Lung (tissue), 16 donors: ENCODE data around the gene PTK6. TPM values are rescaled to one million over a fixed set of nuclear protein-coding genes. Genes with fewer than 3 reads are reported as not detected.

ENCODE experiments used
- ATAC-seq: fragments of 200-7000 bp; cut with Tn5 transposase; one replicate; pipeline ENCODE4 v1.9.1; 2020; ENCODE audit warnings: moderate number of reproducible peaks; ENCODE audit not compliant: insufficient read depth, low FRiP score
- DNase-seq, 3 donors: peaks; one replicate each; pipeline ENCODE4 v3.0.0-alpha.2; 2013 to 2017
- H3K27ac ChIP-seq, 2 donors: one replicate each; pipeline ENCODE4 v1.5.1; 2013; ENCODE audit warnings: mild to moderate bottlenecking in 2 of 2, moderate library complexity in 2 of 2, control low read depth in 1 of 2, inconsistent platforms in 1 of 2, low read depth in 1 of 2, low read length in 1 of 2
- H3K27me3 ChIP-seq, 3 donors: one replicate each; pipeline ENCODE4 v1.5.1; 2013; ENCODE audit warnings: low read length in 2 of 3; ENCODE audit not compliant: control insufficient read depth in 3 of 3, insufficient read depth in 3 of 3
- H3K36me3 ChIP-seq, 4 donors: one replicate each; pipeline ENCODE4 v1.5.1; 2013; ENCODE audit warnings: low read length in 4 of 4, mild to moderate bottlenecking in 1 of 4, moderate library complexity in 1 of 4; ENCODE audit not compliant: control insufficient read depth in 4 of 4, insufficient read depth in 4 of 4
- H3K4me1 ChIP-seq, 5 donors: one replicate each; pipeline ENCODE4 v1.5.1; 2013; ENCODE audit warnings: low read length in 5 of 5, mild to moderate bottlenecking in 2 of 5, moderate library complexity in 1 of 5; ENCODE audit not compliant: control insufficient read depth in 5 of 5, insufficient read depth in 5 of 5
- H3K4me3 ChIP-seq: one replicate; pipeline ENCODE4 v1.5.1; 2013; ENCODE audit warnings: mild to moderate bottlenecking, control low read depth, moderate library complexity
- H3K9ac ChIP-seq, 2 donors: one replicate each; pipeline ENCODE4 v1.5.1; 2013; ENCODE audit warnings: low read length in 2 of 2, control low read depth in 1 of 2; ENCODE audit not compliant: insufficient read depth in 1 of 2
- H3K9me3 ChIP-seq, 4 donors: one replicate each; pipeline ENCODE4 v1.5.1; 2013; ENCODE audit warnings: low read length in 3 of 4, mild to moderate bottlenecking in 1 of 4, moderate library complexity in 1 of 4; ENCODE audit not compliant: control insufficient read depth in 4 of 4, insufficient read depth in 3 of 4
- WGBS, 2 donors: extraction: QIAGEN DNeasy Blood & Tissue Kit; methylation state at CpG; one replicate each; pipeline ENCODE4 v1.1.7; 2013; 5-methylcytosine and 5-hydroxymethylcytosine counted together
- long read RNA-seq, 5 donors: transcript quantifications; one replicate each; lab custom pipeline, GENCODE V29; 2026
- polyA plus RNA-seq, 2 donors: library from polyadenylated mRNA; stranded (reverse); fragments of 200-250 nt; gene quantifications; one replicate each; pipeline ENCODE4 v1.2.1, GENCODE V29; 2013
- total RNA-seq, 2 donors: library from RNA; depleted of rRNA in 1 of 2; stranded (reverse); fragments of >200 nt in 1 of 2; gene quantifications; one replicate each; pipeline ENCODE4 v1.2.1, GENCODE V29; 2014 to 2021
- TF ChIP-seq, protein P1 (sequence below): IDR thresholded peaks from 2 replicates; pipeline ENCODE4 v1.5.1; 2012; ENCODE audit warnings: mild to moderate bottlenecking; ENCODE audit errors: control extremely low read depth, extremely low read depth
- donor health status: control.
- donor health status: control.
- donor health status: Bipolar disorder and iron deficiency.
- donor health status: healthy.
- donor health status: DM: yes; HTN: yes; CAD: no.

The PTK6 gene
- 1 to 10 TPM in 1 of 2 donors, under 1 TPM in 1; 0.34 to 5.1 TPM for total RNA-seq
- 1 to 10 TPM; 3.1 to 4.3 TPM for polyA plus RNA-seq
- long read RNA-seq, donor 1 = 0 reads
- long read RNA-seq, donor 2 = 0 reads
- long read RNA-seq, donor 3 = 0 reads
- long read RNA-seq, donor 4 = 0 reads
- long read RNA-seq, donor 5 = 0 reads

DNA sequence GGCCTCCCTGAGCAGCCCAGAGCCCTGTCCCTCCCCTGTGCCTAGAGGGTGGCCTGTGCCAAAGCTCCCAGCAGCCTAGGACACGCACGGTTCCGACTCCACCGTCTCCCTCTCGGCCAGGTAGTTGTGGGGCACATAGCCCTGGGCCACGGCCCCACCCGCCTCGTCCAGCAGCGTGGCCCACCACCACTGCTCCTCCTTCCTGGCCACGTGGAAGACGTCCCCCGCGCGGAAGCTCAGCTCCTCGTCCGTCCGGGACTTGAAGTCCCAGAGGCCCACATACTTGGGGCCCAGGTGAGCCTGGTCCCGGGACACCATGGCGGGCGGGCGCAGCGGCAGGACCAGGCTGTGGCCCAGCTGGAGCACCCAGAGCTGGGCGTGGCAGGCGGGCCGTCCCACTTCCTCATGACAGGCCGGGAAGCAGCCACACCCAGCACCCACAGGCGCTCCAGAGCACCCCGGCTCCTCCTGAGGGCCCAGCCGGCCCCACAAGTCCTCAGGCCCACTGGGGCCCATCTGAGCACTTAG is at the start of gene PTK6:
PTK6 (minus strand) TSS at position 380 of the 528 bp plus-strand sequence; CDS start at position 318, 62 bp downstream.
- no peaks in the 10 kb centered on the region for H3K9me3 ChIP-seq
- H3K36me3 ChIP-seq = no peaks in the 10 kb centered on the region
- peaks cover 0 to 7% (median 4%) of the 10 kb centered on the region in 3 donors for H3K27me3 ChIP-seq
- peak within 1 kb of the TSS in 1 of 2 donors; percentile 87 for H3K27ac ChIP-seq
- 60 to 68% methylated on average over 25 to 29 of the region's 29 CpGs for WGBS, 2 donors
- no peak within 1 kb of the TSS for H3K9ac ChIP-seq
- DNase-seq (no peak), ATAC-seq (peak; percentile 52)
- TF ChIP-seq, protein P1, sequence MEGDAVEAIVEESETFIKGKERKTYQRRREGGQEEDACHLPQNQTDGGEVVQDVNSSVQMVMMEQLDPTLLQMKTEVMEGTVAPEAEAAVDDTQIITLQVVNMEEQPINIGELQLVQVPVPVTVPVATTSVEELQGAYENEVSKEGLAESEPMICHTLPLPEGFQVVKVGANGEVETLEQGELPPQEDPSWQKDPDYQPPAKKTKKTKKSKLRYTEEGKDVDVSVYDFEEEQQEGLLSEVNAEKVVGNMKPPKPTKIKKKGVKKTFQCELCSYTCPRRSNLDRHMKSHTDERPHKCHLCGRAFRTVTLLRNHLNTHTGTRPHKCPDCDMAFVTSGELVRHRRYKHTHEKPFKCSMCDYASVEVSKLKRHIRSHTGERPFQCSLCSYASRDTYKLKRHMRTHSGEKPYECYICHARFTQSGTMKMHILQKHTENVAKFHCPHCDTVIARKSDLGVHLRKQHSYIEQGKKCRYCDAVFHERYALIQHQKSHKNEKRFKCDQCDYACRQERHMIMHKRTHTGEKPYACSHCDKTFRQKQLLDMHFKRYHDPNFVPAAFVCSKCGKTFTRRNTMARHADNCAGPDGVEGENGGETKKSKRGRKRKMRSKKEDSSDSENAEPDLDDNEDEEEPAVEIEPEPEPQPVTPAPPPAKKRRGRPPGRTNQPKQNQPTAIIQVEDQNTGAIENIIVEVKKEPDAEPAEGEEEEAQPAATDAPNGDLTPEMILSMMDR = no peak
- no peak within 1 kb of the TSS for H3K4me3 ChIP-seq
- peaks cover 0 to 9% (median 0%) of the 10 kb centered on the region in 5 donors for H3K4me1 ChIP-seq

- WGBS, 2 donors = 89 to 96% methylated on average over 16 to 17 of the region's 17 CpGs
- Histone ChIP-seq H3K27ac (no peak overlapping the region), H3K9ac (no peak overlapping the region), H3K36me3 (peaks cover 5 to 42% (median 8%) of the 10 kb centered on the region in 4 donors), H3K4me1 (no peaks in the 10 kb centered on the region), H3K9me3 (no peaks in the 10 kb centered on the region), H3K27me3 (no peaks in the 10 kb centered on the region), H3K4me3 (no peak overlapping the region)
- ATAC-seq (no peak), DNase-seq (no peak)
- TF ChIP-seq, protein P1 = no peak
Observed at GRCh38 chr20:63586797-63587196, 49.6 kb upstream of the PTK6 start.

DNA sequence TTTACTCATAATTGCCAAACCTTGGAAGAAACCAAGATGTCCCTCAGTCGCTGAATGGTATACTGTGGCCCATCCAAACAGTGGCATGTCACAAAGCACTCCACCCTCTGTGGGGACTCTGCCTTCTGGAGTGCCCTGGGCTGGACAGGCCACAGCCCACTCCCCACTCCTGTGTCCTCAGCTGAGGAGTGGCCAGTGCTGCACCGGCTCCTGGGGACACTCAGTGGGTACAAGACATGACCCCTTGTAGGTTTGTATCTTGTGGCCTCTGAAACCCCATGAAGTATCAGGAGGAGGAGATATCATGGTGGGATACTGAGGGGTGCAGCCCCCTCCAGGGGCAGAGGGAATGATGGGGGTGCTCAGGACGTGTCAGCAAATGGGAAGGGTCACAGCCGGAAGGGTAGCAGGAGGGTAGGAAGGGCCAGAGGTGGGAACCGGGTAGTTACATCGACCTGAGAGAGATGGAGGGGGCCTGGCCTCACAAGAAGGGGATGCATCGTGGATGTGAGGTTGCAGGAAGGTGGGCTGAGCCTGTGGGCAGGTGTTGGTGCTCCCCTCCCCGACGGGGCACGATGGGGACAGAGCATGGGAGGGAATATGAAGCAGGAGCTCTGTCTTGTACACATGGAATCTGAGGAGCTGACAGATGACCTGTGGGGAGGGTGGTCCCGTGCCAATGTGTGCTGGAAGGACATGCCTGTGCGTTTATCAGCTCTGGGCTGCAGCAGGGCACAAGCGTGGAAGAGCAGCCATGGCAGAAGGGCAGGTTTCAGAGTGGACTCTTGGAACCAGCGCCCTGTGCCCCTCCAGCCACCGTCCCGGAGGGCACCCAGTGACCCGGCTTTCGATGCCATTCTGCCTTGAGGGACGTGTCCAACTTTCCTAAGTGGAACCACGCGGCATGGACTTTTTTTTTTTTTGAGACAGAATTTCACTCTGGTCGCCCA is 48.7 kb upstream of the PTK6 start:
- 82 to 88% methylated on average over 22 of the region's 22 CpGs for WGBS, 2 donors
- no peaks in the 10 kb centered on the region for H3K27me3 ChIP-seq
- H3K9me3 ChIP-seq = no peaks in the 10 kb centered on the region
- no peak for ATAC-seq
- TF ChIP-seq, protein P1 = no peak
- no peak overlapping the region for H3K4me3 ChIP-seq
- H3K9ac ChIP-seq = no peak overlapping the region
- no peak for DNase-seq
- peaks cover 0 to 34% (median 5%) of the 10 kb centered on the region in 4 donors for H3K36me3 ChIP-seq
- no peak overlapping the region for H3K27ac ChIP-seq
- H3K4me1 ChIP-seq = no peaks in the 10 kb centered on the region
